Measurements from ENCODE around the gene PXN.
"Not testable (repeated sequence)": the region's sequence is repeated elsewhere in the genome, so short reads cannot be mapped to it uniquely, and the experiment has no call there.

PXN gene

GRCh38 chr12:120239776-120240494 is 25.6 kb downstream of the PXN start:
- no peak for DNase-seq

GRCh38 chr12:120238839-120239445 is 26.6 kb downstream of the PXN start:
- DNase-seq = no peak

- DNase-seq = no peak
These were observed 27.3 kb downstream of the PXN start for GRCh38 chr12:120238217-120238616.

GRCh38 chr12:120237360-120238171 is 28.0 kb downstream of the PXN start:
- DNase-seq = no peak

GRCh38 chr12:120236809-120237208 is 28.7 kb downstream of the PXN start:
- DNase-seq = not testable (repeated sequence)

GRCh38 chr12:120235369-120236323 is 29.9 kb downstream of the PXN start:
- DNase-seq = no peak

- no peak for DNase-seq
These were observed 30.7 kb downstream of the PXN start for GRCh38 chr12:120234643-120235368.

GRCh38 chr12:120231316-120232011 is 34.1 kb downstream of the PXN start:
- peak; percentile 36 for DNase-seq

- no peak for DNase-seq
These were observed 34.6 kb downstream of the PXN start for GRCh38 chr12:120230974-120231315.

GRCh38 chr12:120230326-120230973 is 35.1 kb downstream of the PXN start:
- DNase-seq = no peak

GRCh38 chr12:120229487-120230325 is 35.8 kb downstream of the PXN start:
- DNase-seq = no peak

- no peak for DNase-seq
These were observed 36.5 kb downstream of the PXN start for GRCh38 chr12:120229071-120229486.

GRCh38 chr12:120228291-120229070 is 37.0 kb downstream of the PXN start:
- DNase-seq = no peak

GRCh38 chr12:120228041-120228290 is 37.6 kb downstream of the PXN start:
- no peak for DNase-seq

- DNase-seq = no peak
These were observed 38.1 kb downstream of the PXN start for GRCh38 chr12:120227233-120228040.

GRCh38 chr12:120225852-120226640 is 39.5 kb downstream of the PXN start:
- DNase-seq = no peak

GRCh38 chr12:120225200-120225558 is 40.4 kb downstream of the PXN start:
- no peak for DNase-seq

Measured in SIG-M5 (cell line).